ENCODE measurements around the gene DUSP22.

DUSP22 gene

GRCh38 chr6:297571-298232, 5.4 kb downstream of the DUSP22 start:
- no peak for DNase-seq

DNA sequence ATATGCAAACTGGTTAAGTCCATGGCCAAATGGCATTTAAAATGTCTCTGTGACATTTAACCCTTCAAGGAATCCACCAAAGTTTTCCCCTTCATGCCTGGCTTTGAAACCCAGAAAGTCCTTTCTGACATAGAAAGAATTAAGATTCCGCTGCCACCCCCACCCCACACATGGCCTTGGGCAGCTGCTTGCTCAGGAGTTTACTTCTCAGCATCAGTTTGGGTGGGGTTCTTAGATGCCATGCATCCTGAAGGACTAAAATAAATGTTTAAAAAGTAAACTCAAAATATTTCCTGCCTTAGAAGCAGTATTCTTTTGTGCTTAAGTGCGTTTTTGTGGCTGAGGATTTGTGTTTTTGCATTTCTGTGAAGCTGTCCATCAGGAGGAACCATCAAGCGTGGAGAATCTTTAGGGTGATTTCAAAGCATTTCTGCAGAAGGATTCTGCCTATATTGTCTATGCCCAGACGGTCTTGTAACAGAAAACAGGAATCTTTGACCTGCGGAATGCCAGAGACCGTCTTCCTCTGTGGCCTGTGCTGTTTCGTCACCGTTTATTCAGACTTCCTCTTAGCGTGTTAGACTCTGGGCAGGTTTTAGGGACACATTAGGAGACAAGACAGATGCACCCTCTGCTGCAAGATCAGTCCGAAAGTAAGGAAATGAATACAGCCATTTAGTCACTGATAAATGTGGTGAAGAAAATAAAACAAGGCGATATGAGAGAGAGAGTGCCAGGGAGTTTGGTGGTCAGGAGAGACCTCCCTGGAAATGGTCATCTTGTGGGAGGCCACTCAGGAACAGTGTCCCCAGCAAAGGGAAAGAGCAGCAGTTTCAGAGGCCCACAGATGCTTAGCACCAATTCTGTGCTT, 6.2 kb downstream of the DUSP22 start:
- no peak for DNase-seq

DNA sequence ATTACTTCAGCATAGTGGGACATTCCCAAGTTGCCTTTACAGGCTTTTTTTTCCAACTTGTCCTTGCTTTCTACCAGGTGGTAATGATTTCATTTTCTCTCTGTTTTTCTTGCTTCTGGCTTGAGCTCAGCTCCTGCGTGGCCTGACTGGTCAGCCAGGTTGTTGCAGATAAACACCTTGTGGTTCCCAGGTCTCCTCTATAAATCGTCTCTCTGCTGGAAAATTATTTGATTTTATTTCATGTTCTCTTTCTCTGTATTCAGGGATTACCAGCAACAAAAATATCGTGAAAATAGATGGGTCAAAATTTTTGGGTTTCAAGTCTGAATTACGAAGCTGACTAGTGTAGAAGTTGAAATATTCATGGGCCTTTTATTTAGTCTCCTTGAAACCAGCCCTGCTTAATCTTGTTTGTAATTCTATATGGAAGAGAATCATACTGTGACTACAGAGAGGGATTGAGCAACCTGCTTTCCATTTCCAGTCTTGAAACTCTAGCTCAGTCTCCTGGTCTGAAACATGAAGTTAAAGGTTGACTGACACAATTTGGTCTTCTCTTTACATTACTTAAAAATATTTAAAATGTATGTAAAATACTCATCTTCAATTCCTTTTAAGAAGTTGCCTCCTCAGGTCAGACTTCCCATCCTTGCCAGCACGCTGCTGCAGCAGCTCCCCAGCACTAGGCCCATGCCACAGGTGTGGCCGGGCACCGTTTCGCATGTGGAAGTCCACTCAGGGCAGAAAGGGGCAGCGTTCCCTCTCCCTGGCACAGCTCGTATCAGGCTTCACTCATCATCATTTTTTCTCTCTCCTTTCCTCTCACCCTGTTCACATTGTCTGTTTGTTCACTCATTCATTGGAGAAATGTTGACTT, 7.1 kb downstream of the DUSP22 start:
- no peak for DNase-seq

GRCh38 chr6:300026-300425, 7.7 kb downstream of the DUSP22 start:
- no peak for DNase-seq

DNA sequence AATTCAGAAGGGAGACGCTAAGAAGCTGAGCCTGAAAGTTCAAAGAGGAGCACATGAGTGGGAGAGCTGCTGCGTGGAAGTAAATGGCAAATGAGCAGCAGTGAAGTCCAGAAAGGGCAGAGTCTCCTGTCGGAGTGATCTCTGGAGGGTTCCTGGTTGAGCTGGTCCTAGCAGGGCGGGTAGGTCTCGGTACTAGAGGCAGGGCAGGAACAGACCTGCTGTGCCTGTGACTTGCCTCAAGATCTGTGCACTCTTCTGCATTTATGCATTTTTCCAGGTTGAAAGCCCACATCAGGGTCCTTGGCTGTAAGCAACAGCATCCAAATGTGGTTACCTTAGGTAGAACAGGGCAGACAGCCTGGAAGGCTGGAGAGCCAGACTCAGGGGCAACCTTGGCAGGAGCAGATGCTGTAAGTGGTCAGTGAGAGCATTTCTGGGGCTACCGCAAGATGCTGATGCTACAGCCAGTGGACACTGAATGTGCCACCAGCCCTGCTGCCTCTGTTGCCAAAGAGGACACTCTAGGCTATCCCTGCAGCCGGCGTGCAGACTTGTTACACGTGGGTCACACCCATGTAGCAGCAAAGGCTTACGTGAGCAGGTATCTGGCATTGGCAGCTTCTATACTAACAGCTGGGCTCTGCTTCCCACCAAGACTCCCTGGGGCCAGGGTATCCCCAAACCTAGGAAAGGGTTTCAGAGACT, 8.4 kb downstream of the DUSP22 start:
- DNase-seq: no peak

DNA sequence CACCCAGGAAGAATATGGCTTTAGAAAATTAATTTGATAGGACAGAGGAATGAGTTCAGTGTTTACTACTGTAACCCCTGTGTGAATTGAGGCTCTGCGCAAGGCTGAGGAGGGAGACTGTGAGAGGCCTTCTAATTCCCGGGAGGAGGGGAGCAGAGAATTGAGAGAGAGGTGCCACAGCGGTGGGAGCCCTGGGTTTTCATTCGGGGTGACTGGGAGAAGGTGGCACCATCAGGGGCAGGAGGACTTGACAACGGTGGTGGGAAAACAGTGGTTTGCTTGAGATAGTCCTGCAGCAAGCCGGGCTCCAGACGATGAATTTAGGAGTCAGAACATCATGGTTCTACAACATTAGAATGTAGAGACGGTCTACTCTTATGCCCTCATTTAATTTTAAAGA, 9.2 kb downstream of the DUSP22 start:
- DNase-seq: no peak

- no peak for DNase-seq
These were observed 9.8 kb downstream of the DUSP22 start for GRCh38 chr6:301929-302705.

DNA sequence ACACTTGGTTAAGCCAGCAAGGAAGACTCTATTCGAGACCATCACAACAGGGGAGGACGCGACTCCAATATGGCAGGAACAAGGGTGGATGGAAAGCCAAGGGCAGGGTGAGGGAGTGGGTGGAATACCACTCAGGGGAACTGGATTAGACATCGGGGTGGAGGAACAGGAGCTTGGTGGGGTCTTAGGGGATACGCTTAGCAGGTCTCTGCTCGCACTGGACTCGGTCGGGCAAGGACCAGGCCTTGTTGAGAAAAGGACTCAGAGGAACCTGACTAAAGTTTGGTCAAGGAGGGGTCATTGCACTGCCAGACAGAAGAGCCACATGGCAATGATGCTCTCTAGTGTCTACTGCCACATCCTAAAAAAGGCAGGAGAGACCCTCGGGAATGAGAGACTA, 10.5 kb downstream of the DUSP22 start:
- no peak for DNase-seq

DNA sequence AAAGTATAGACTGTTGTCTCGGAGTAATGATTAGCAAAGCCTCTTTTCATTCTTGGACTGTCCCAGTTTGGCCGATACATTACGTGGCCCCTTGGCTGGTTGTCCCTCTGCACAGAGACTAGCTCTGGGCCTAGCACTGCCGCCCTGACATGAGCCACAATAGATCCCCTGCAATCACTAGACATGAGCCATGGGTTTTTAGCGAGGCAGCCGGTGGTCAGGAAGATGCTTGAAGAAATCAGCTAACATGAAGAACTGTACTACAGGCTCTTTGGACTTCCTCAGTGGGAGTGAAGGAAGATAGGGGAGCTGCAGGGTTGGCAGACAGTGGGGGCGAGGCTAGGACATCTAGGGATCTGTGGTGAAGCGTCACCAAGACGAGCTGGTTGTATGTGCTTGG, 11.0 kb downstream of the DUSP22 start:
- DNase-seq: no peak

DNA sequence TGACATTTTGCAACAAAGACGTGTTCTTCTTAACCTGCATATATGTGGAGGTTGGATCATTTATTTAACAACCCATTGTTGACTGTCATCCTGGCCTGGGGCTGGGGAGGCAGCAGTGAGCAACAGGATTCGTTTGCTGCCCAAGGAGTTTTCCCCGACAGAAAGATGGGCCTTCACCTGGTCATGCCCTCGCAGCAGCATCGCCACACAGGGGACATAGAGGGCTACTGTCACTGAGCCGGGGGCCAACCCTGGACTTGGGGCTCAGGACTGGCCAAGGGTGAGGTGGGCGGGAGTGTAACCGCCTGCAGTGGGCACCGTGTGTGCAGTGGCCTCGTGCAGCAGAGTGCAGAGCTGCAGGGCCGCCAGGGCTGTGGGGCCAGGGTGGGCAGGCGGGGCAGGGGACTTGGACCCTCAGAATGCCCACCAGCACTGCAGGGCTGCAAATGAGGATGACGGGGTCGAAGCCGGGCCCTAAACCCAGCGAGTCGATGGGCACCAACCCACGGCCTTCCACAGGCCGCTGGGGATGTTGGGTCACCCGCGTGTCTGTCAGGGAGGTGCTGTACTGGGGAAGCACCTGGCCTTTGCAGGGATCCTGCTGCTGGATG, 11.8 kb downstream of the DUSP22 start:
- DNase-seq: no peak

DNA sequence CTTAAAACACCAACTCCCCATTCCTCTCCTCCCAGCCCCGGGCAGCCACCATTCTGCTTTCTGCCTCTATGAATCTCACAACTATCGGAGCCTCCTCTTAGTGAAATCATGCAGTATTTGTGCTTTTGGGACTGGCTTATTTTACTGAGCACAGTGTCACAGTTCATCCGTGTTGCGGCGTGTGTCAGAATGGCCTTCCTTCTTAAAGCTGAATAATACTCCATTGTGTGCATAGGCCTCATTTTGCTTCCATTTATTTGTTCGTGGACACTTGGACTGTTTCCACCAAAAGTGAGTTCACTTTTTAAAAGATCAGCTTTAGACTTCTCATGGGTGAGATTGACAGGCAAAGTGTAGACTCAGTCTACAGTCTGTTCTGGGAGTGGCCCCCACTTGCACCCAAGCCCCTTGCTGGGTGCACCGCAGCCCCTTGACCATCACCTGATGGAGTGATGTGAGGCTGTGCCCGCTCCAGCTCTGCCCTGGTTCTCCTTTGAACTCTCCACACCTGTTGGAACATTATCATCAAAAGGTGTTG, 12.6 kb downstream of the DUSP22 start:
- DNase-seq: no peak

DNA sequence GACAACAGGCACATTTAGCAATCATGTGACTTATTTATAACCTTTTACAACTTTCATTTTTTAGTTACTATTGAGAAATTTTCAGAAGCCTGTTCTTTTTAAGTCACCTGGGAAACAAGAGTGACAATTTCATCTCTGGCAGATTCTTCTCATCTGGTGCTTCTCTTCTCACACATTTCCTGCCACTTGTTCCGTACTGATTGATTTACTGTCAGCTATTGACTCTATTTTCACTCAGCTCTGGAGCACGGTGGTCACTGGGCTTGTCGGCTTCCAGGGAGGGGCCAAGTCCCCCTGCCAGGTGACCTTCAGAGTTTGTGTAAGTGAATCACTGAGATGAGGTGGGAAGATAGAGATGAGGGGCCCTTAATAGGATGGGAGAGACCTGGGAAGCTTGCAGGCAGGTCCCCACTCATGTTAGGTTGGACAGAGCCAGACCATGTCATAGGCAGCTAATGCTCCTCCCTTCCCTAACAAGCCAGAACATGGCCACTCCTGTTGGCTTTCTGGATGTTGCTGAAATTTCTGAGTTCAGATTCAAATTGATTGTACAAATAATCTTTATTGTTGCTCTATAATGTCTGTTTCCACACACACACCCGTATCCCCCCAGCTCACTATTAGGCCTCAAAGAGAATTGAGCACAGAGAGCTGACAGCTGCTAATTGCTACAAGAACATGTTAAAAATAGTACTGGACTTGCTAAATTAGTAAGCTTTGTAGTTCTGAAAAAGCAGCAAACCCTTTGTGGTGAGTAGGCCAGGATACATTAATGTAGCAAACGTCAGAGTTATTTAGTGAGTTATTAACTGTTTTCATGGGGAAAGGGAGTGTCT, 13.3 kb downstream of the DUSP22 start:
- DNase-seq: no peak

- DNase-seq: no peak
These were observed 14.4 kb downstream of the DUSP22 start for GRCh38 chr6:306641-307061.

DNA sequence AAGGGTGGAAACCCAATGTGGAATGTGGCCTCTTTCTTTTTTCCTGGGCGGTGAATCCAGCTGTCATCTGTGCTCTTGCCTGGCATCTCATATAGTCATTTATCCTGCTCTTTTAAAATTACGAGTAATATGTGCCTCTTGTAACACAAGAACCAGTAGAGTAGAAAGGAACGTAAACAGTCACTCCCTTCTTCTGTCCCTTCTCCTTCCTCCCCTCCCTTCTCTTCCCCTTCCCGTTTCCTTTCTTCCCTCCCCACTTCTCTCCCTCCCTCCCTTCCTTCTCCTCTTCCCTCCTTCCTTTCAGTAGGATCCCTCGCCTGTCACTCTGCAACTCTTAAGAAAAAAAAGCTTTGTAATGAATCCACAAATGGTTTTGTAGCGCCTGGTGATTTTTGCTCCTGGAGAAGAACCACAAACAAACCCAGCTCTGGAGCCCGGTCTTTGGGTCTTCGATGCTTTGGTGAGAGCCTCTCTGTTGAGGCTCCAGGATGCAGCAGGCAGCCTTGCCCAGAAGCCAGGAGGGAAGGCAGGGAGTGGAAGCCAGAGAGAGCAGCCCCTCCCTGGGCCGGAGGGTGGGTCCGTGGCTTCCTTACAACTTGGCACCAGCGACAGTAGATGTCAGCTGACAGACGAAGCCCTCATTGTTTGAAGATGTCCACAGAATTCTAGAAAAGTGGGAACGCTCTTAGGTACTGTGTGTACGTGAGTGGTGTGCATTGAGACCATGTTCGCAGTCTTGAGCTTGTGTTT, 15.0 kb downstream of the DUSP22 start:
- DNase-seq: no peak

DNA sequence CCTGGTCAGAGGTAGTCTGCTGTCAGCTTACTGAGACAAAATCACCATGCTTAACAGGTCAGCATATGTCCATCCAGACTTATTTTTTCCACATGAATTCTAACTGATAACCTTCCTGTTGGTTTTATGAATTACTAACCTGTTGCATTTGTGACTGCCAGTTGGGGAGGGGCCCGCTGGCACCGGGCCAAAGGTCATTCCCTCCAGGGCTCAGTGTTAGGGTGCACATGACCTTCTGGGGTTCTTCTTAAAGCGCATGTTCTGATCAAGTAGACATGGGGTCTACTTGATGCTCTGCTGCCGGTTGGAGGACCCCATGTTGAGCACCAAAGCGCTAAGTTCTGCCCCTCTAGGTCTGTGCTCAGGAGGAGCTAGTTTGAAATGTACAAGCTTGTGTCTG, 15.6 kb downstream of the DUSP22 start:
- DNase-seq: no peak

- no peak for DNase-seq
These were observed 16.0 kb downstream of the DUSP22 start for GRCh38 chr6:308307-308706.

DNA sequence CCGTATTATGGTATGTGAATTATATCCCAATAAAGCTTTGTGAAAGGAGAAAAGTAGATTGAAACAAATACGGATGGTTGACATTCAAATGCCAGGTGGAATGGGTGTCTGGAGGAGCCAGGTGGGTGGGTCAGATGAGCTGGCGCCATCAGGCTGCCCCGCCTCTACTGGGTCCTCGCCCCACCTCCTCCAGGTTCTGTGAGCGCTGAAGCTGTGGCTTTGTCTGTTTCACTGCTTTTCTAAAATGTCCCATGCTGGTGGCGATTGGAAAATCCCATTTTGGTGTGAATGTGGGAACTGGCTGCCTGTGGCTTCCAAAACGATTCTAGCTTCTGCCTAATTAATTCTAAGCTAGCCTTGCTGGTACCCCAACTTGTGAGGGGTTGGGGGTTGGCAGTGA, 16.5 kb downstream of the DUSP22 start:
- DNase-seq: no peak

DNA sequence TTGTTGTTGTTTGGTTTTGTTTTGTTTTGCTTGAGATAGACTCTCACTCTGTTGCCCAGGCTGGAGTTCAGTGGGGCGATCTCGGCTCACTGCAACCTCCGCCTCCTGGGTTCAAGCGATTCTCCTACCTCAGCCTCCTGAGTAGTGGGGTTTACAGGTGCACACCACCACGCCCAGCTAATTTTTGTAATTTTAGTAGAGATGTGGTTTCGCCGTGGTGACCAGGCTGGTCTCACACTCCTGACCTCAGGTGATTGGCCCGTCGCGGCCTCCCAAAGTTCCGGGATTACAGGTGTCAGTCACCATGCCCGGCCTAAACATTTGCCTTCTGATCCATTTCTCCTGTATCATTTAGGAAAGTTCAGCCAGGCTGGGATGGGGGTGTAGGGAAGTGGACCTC, 17.7 kb downstream of the DUSP22 start:
- DNase-seq: no peak

DNA sequence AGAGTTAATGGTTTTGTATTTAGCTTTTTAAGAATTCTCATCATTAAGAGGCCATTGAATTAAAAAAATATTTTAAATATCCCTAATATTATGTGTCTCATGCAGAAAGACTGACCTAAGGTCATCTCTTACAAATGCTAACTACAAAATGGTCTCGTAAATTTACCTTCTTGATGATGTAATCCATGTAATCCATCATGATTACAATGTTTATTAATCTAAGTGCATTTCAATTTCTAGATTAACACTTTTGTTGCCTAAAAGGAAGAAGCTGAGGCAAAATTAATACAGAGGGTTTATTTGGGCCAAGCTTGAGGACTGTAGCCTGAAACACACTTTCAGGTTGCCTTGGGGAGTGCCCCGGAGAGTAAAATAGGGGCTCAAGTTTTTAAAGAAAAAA, 18.4 kb downstream of the DUSP22 start:
- no peak for DNase-seq

Data from fibroblast of skin of abdomen (primary cell).